Measurements from ENCODE around the gene STAT1.
"Not testable (repeated sequence)": the region's sequence is repeated elsewhere in the genome, so short reads cannot be mapped to it uniquely, and the experiment has no call there.

DNA sequence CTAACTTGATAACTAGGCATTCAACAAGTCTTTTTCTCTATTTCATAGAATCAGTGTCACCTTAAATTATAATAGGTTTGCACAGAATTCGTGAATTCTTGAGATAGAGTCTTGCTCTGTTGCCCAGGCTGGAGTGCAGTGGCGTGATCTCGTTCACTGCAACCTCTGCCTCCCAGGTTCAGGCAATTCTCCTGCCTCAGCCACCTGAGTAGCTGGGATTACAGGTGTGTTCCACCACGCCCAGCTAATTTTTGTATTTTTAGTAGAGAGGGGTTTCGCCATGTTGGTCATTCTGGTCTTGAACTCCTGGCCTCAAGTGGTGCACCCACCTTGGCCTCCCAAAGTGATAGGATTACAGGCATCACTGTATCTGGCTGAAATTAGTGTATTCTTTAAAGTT is 52.9 kb downstream of the STAT1 start:
- not testable (repeated sequence) for TF ChIP-seq ZNF423 (tag by site-specific recombination; IDR thresholded peaks at IDR 0.05); ZSCAN30 (tag by site-specific recombination; IDR thresholded peaks at IDR 0.05); YY1 (tag by site-specific recombination; IDR thresholded peaks at IDR 0.05); ZNF433 (tag by site-specific recombination; IDR thresholded peaks at IDR 0.05; ENCODE audit: low read depth); ZBTB1 (tag by site-specific recombination; IDR thresholded peaks at IDR 0.05); ZSCAN16 (tag by site-specific recombination; IDR thresholded peaks at IDR 0.05); GLIS2 (tag by site-specific recombination; IDR thresholded peaks at IDR 0.05); ZNF747 (tag by site-specific recombination; IDR thresholded peaks at IDR 0.05)
- TF ChIP-seq, protein P1, sequence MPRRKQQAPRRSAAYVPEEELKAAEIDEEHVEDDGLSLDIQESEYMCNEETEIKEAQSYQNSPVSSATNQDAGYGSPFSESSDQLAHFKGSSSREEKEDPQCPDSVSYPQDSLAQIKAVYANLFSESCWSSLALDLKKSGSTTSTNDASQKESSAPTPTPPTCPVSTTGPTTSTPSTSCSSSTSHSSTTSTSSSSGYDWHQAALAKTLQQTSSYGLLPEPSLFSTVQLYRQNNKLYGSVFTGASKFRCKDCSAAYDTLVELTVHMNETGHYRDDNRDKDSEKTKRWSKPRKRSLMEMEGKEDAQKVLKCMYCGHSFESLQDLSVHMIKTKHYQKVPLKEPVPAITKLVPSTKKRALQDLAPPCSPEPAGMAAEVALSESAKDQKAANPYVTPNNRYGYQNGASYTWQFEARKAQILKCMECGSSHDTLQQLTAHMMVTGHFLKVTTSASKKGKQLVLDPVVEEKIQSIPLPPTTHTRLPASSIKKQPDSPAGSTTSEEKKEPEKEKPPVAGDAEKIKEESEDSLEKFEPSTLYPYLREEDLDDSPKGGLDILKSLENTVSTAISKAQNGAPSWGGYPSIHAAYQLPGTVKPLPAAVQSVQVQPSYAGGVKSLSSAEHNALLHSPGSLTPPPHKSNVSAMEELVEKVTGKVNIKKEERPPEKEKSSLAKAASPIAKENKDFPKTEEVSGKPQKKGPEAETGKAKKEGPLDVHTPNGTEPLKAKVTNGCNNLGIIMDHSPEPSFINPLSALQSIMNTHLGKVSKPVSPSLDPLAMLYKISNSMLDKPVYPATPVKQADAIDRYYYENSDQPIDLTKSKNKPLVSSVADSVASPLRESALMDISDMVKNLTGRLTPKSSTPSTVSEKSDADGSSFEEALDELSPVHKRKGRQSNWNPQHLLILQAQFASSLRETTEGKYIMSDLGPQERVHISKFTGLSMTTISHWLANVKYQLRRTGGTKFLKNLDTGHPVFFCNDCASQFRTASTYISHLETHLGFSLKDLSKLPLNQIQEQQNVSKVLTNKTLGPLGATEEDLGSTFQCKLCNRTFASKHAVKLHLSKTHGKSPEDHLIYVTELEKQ (tag by site-specific recombination; IDR thresholded peaks at IDR 0.05; ENCODE audit: borderline replicate concordance), result not testable (repeated sequence)
- TF ChIP-seq, protein P2, sequence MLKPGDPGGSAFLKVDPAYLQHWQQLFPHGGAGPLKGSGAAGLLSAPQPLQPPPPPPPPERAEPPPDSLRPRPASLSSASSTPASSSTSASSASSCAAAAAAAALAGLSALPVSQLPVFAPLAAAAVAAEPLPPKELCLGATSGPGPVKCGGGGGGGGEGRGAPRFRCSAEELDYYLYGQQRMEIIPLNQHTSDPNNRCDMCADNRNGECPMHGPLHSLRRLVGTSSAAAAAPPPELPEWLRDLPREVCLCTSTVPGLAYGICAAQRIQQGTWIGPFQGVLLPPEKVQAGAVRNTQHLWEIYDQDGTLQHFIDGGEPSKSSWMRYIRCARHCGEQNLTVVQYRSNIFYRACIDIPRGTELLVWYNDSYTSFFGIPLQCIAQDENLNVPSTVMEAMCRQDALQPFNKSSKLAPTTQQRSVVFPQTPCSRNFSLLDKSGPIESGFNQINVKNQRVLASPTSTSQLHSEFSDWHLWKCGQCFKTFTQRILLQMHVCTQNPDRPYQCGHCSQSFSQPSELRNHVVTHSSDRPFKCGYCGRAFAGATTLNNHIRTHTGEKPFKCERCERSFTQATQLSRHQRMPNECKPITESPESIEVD (tag by site-specific recombination; IDR thresholded peaks at IDR 0.05), result not testable (repeated sequence)
- TF ChIP-seq, protein P3, sequence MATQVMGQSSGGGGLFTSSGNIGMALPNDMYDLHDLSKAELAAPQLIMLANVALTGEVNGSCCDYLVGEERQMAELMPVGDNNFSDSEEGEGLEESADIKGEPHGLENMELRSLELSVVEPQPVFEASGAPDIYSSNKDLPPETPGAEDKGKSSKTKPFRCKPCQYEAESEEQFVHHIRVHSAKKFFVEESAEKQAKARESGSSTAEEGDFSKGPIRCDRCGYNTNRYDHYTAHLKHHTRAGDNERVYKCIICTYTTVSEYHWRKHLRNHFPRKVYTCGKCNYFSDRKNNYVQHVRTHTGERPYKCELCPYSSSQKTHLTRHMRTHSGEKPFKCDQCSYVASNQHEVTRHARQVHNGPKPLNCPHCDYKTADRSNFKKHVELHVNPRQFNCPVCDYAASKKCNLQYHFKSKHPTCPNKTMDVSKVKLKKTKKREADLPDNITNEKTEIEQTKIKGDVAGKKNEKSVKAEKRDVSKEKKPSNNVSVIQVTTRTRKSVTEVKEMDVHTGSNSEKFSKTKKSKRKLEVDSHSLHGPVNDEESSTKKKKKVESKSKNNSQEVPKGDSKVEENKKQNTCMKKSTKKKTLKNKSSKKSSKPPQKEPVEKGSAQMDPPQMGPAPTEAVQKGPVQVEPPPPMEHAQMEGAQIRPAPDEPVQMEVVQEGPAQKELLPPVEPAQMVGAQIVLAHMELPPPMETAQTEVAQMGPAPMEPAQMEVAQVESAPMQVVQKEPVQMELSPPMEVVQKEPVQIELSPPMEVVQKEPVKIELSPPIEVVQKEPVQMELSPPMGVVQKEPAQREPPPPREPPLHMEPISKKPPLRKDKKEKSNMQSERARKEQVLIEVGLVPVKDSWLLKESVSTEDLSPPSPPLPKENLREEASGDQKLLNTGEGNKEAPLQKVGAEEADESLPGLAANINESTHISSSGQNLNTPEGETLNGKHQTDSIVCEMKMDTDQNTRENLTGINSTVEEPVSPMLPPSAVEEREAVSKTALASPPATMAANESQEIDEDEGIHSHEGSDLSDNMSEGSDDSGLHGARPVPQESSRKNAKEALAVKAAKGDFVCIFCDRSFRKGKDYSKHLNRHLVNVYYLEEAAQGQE (tag by site-specific recombination; IDR thresholded peaks at IDR 0.05), result not testable (repeated sequence)
- TF ChIP-seq, protein P4, sequence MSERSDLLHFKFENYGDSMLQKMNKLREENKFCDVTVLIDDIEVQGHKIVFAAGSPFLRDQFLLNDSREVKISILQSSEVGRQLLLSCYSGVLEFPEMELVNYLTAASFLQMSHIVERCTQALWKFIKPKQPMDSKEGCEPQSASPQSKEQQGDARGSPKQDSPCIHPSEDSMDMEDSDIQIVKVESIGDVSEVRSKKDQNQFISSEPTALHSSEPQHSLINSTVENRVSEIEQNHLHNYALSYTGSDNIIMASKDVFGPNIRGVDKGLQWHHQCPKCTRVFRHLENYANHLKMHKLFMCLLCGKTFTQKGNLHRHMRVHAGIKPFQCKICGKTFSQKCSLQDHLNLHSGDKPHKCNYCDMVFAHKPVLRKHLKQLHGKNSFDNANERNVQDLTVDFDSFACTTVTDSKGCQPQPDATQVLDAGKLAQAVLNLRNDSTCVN (tag by site-specific recombination; optimal IDR thresholded peaks at IDR 0.05), result not testable (repeated sequence)
- TF ChIP-seq, protein P5, sequence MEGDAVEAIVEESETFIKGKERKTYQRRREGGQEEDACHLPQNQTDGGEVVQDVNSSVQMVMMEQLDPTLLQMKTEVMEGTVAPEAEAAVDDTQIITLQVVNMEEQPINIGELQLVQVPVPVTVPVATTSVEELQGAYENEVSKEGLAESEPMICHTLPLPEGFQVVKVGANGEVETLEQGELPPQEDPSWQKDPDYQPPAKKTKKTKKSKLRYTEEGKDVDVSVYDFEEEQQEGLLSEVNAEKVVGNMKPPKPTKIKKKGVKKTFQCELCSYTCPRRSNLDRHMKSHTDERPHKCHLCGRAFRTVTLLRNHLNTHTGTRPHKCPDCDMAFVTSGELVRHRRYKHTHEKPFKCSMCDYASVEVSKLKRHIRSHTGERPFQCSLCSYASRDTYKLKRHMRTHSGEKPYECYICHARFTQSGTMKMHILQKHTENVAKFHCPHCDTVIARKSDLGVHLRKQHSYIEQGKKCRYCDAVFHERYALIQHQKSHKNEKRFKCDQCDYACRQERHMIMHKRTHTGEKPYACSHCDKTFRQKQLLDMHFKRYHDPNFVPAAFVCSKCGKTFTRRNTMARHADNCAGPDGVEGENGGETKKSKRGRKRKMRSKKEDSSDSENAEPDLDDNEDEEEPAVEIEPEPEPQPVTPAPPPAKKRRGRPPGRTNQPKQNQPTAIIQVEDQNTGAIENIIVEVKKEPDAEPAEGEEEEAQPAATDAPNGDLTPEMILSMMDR (tag by site-specific recombination; IDR thresholded peaks at IDR 0.05), result not testable (repeated sequence)

Data from HEK293 (cell line).